ENCODE measurements around the gene CUBN.
A peak's percentile ranks its signal among the peaks of the same experiment; 100 is the strongest.

CUBN gene

DNA sequence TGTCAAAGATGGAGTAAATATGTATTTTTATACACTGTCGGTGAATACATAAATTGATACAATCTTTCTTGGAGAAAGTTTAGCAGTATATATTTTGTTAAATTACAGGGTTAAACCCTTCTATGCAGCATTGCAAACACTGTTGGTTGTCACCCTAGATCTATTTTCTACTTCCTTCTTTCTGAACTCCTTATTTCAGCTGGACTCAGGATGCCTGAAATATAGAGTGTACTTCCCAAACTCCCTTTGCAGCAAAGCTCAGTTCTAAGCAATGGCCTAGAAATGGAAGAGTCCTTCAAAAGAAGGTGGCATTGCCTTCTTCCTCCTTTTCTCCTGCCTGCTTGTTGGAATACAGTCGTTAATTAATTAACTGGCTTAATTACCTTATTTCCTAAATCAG, 20.6 kb downstream of the CUBN start:
- no peak for DNase-seq (ENCODE audit: low read depth)

DNA sequence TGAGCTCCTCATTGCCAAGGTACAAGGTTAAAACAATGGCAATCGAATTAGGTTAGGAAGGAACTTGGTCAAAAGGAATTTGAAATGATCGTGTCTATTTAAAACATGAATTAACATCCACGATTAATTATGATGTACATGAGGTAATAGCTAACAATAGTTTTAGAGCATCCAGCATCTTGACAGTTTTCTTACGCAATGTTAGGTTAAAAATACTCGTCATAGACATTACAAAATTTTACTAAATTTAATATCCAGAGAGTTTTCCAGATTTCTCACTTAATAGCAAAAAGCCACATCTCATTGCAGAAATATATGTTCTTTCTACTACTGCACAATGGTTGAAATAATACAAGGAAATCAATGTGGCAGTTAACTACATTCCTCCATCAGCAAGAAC, 22.6 kb downstream of the CUBN start:
- no peak for DNase-seq (ENCODE audit: low read depth)

DNA sequence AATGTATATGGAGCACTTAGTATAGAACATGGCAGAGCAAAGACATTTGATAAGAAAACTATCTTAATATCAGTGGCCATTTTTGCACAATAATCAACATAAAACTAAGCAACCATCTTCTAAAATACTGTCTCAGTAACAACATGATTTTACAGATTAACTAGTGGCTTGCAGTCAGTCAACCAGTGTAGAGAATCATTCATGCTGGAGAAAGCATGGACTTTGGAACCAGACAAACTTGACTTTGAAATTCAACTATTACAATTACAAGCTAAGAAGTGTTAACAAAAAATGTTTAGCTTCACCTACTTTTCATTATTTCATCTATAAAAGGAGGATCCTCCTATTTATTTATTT, 27.7 kb downstream of the CUBN start:
- DNase-seq (ENCODE audit: low read depth): no peak

DNA sequence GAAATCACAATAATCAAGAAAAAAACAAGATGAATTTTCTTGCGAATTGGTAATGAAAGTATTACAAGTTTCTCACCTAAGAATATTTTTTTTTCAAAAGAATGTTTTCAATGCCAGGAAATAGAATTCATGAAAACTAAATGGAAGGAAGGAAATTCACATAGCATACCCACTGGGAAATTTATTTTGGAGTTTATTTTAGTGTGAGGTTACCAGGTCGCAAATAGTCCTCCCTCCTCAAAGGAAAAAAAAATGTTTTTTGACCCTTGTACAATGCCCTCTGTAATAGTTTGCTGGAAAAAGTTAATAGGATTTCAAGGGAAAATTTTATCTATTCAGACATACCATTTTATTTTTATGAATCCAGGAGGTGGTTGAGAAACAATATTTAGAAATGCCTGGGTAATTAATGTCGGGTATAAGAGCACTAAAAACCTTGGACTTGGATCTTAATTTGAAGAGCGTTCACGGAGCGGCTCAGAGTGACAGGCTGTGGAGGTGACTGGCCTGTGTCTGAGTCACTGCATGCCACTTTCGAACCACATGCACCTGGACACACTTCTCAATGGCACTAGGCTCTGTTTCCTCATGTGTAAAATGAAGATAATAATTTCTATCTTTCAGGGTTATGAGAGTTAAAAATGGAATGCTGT, 28.2 kb downstream of the CUBN start:
- no peak for DNase-seq (ENCODE audit: low read depth)

DNA sequence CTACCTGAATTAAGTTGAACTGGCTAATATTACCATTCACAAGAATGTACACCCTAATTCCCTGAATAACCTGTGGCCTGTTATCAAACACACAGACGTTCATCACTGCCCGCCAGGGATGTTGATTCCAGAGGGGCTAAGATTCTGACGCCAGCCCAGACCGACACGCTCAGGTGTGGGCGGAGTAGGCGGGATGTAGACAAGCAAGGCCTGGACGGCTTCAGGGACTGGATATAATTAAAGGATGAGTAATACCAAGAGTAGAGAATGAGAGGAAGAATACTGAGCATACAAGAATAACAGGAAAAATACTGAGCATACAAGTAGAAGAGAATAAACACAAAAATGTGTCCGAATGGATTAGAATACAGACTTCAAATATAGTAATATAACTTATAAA, 29.0 kb downstream of the CUBN start:
- DNase-seq (ENCODE audit: low read depth): no peak

DNA sequence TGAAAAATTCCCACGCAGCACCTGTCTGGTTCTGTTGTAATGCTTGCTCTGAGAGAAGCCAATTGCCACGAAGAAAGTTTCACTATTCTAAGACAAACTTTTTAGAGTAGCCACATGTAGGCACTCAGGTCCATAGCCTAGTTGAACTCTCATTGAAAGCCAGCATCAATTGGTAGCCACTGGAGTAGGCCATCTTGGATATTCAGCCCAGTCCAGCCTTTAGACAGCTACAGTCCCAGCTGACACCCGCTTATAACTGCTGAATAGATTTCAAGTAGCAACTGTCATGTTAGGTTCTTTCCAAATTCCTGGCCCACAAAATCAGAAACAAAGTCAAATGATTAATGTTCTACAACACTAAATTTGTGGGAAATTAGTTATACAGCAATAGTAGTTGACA, 31.6 kb downstream of the CUBN start:
- no peak for DNase-seq (ENCODE audit: low read depth)

DNA sequence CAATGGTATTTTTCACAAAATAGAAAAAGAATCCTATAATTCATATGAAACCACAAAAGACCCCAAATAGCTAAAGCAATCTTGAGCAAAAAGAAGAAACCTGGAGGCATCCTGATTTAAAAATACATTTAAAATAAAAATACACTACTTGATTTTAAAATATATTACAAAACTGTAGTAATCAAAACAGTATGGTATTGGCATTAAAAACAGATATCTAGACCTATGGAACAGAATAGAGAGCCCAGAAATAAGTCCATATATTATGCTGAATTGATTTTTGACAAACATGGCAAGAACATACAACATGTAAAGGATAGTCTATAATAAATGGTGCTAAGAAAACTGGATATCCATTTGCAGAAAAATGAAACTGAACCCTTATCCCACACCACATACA, 34.8 kb downstream of the CUBN start:
- DNase-seq (ENCODE audit: low read depth): no peak

DNA sequence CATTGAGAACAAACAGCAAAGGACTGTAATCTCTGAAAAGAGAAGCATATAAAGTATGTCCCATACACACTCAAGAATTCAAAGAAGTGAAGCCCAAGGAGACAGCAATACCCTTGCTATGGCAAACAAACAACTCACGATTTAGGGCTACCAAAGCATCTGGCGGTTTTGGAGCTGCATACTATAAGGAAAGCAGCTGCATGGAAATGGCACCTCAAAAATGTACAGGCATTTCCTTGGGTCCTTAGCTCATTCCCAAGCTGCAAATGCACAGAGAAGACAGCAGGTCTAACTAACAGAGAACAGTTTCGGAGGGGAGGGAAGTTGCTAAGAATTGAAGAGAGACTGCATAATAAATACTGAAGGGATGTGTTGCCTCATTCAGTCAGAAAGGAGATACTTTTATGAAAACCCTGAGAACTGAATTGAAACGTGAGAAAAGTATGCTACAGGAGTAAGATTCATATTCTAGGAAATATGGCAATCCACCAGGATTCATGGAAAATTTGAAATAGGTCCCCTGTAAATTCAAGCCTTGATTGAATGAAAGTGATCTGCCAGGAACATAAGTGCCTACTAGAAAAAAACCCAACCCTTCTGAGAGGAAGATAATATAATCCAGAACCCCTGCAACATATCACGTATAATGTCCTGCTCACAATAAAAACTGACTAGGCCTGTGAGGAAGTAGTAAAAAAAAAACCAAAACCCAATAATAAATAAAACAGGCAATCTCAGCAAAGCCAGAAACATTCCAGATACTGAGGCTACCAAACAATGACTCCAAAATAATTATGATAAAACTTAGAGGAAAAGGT, 36.4 kb downstream of the CUBN start:
- DNase-seq (ENCODE audit: low read depth): no peak

DNA sequence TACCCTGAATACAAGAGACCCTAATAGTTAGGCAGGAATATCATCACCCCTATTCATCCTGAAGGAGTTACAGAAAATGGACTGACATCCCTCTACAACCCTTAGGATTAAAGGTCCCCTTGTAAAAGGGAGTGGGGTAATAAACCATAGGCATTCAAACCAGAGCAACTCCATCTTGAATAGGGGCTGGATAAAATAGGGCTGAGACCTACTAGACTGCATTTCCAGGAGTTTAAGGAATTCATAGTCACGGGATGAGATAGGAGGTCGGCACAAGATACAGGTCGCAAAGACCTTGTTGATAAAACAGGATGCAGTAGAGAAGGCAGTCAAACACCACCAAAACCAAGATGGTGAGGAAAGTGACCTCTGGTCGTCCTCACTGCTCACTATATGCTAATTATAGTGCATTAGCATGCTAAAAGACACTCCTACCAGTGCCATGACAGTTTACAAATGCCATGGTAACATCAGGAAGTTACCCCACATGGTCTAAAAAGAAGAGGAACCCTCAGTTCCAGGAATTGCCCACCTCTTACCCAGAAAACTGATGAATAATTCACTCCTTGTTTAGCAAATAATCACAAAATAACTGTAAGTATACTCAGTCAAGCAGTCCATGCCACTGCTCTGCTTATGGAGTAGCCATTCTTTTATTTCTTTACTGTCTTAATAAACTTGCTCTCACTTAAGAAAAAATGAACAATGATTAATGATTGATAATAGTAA, 37.2 kb downstream of the CUBN start:
- no peak for DNase-seq (ENCODE audit: low read depth)

DNA sequence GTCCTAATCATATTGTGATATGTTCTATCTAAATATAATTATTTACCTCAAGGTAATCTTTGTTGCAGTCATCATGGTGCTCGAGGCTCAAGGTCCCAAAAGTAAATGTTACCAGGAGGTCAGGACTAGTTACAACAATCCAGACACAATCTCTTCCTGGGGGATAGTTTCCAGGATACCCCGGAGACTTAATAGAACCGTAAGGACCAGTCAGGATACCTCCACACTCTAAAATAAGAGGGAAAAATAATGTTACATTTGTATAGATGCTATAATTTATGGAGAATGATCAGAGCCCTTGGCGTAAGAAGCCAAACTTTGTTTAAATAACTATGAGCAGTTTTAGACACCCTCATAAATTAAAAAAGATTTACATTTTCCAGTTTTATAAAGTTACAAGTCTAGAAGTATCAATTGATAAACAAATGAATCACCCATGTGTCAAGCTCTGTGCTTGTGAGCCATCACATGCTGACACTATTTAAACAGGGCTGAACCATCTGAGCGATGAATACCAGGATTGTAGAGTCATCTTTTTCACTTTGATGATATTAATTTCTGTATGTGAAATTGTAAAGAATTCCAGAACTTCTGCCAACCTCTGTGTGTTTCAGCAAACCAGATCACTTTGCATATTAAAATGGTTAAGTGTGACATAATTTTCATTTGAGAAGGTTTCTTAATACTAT, 41.3 kb downstream of the CUBN start:
- no peak for DNase-seq (ENCODE audit: low read depth)

DNA sequence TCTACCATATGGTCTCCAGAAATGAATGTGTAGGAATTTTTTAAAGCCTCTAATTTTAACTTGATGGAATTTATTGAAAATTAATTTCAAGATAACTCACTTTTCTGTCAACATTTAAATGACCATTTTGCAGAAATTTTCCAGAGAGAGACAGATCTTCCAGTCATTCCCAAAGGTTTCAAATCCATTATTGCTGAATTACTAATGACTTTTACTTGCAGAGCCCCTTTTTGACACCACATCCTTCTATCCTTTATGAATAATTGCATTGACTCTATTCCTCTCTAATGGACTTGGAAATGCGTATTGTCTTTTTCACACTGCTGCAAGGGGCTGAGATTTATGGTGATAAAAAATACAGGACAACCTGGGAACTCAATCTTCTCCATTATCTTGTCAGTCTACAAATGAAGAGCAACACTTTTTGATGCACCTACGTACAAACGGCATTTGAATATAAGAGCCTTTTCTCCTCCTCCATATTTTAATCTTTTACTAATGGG, 42.7 kb downstream of the CUBN start:
- no peak for DNase-seq (ENCODE audit: low read depth)

DNA sequence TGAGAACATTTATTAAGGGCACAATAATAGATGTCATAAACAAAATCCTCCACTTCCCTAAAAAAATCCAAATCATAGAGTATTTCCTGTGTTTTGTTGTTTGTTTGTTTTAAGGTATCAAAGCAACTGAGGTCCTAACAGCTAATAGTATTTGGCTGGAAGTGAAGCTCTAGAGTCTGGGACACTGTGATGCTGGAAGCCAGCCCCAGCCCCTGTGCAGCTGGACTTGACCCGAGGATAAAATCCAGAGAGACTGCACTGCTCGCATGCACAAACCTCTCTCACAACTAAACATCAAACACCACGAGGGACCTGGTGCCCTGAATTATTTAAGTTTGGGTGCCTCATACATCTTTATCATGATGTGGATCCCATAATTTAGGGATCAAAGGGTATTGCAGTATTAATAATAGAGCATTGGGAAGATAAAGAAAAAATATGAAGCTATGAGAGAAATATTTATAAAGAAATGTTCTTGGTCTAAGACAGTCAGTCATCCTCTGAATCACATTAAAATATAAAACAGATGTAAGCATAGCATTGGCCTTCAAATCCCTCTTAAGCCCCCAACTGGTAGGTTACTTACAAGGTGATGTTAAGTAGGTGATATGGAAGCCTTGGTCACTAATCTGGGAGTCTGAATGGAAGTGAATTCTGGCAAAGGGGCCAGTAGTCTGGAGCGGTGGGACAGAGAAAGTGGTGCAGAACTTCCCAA, 44.4 kb downstream of the CUBN start:
- DNase-seq (ENCODE audit: low read depth): no peak

DNA sequence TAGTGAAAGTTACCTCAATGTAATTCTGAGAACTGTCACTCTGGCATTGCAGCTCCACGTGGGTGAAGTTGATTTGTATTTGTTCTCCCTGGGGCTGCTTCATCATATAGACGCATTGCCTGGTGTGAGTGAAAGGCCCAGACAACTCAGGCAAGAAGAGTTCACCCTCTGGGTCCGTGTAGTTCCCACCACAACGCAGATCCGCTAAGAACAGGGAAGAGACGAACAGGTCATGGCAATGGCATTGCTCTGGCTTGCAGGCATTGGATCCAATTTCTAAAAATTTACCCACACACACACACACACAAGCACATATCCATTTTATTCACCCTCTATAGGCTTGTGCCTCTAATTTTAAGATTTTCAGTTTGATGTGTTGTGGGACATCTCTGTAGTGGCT, 45.4 kb downstream of the CUBN start:
- DNase-seq (ENCODE audit: low read depth): no peak

DNA sequence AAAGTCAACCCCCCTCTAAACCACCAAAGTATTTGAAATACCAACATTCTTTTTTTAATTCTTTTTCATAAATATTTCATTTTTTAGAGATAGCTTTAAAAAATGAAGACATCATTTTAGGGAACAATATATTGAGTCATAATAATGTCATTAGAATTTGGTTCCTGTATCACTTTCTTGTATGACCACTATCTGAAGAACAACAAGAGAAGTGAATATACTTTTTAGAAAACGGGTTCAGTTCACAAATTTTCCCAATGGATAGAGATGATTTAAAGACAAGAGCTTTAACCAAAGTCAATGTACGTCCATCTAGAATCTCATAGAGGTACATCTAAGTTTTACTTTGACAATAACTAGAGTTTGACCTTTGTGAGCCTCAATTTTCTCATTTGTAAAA, 48.2 kb downstream of the CUBN start:
- no peak for DNase-seq (ENCODE audit: low read depth)

DNA sequence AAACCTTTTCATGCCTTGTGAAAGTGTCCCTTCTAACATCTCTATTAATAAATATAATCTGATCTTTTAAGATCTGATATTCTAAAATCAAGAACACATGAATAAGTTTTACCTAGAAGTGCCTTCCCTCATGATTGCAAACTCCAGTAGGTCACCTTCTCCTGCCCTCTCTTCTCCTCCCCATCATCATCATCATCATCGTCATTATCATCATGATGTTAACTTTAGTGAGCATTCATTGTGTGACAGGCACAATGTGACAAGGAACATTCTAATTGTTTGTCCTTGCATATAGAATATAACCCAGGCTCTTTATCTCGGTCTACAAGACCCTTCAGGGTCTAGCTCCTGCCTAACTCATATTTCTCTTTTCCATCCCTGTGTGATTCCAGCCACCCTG, 51.7 kb downstream of the CUBN start:
- DNase-seq (ENCODE audit: low read depth): no peak

DNA sequence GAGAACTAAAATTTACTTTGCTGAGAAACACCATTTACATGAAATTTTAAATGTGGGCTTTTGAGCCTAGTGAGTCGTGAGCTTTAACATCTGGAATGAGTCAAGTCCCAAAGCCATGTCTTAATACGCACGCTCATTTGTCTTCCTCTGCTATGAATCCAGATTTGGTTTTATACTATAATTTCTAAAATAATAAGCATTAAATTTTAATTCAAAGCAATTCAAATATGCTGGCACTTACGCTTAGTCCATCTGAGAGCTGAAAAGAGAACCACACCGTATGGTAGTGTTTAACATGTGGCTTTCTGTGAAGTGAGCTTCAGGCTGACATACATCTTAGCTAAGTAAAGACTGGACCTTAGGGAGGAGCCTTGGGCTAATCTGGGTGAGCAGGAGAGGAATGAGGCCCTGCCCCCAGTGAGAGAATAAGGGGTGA, 52.2 kb downstream of the CUBN start:
- DNase-seq (ENCODE audit: low read depth): no peak

DNA sequence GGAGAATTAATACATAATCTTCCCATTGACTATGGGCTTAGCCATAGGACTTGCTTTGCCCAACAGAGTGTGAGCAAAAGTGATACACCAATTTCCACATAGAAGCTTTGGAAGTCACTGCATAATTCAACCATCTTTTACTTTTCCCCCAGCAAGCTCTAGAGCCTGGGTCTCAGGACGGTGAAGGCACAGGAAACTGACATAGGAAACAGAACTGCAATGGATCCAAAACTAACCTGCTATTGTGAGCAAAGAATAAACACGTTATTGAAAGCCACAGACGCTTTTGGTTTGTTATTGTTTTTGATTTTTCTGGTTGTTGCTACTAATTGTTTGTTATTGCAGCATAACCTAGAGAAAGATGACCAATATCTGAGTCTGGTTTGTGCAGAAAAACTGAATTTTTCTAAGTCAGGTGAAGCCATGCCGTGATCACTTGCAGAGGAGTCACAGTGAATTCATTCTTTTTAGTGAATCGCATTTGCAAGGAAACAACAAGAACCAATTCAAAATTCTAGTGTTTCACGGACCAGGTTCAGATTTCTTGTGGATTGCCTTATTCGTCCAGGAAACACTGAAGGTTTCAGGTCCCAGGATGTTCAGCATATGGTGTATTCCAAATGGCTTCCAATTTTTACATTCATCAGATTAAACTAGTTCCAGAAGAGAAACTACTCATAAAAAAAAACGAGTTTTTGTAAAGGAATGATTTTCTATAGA, 52.8 kb downstream of the CUBN start:
- no peak for DNase-seq (ENCODE audit: low read depth)

DNA sequence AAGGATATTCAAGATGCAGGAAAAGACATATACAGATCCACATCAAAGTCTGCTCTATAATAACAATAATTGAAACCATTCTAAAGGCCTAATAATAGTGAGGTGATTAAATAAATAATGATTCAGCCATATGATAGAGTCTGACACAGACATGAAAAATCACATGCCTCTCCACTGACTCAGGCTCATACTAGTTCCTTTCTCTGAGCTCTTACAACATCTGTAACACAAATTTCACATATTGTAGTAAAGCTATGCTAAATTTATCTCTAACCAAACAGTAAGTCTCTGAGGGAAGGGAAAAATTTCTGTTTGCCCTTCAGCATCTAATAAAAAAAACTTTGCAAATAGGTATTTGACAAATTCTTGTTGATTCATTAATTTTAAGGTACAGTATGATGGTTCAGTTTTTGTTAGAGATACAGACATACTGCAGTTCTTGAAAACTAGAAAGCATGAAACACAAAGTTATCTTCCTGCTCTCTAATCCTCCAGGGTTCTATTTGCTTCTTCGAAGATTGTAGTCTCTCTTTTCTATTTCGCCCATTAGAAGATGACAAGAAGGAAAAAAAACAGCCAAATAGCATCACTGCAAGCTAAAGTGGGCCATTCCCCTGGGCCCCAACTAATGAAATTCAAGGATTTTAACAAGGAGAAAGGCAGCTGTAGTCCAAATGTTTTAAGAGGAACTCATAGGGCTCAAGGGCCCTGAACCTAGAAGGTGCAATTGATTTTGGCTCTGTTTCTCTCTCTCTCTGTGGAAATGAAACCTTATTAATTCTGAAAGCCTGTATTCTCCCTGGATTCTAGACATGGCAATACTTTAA, 53.9 kb downstream of the CUBN start:
- DNase-seq (ENCODE audit: low read depth): peak; percentile 89

DNA sequence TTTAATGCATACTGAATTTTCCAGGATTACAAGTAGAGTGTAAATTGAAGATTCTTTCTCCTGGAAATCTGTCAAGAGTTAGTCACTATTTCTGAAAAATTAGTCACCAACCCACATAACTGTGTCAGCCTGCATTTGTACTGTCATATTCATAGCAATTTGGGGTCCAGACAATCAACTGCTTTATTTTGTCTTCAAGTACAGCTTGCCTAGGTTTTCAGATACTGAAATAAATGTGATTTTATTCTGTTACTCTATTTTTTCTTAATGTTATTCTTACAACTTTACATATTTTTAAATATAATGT, 55.1 kb downstream of the CUBN start:
- no peak for DNase-seq (ENCODE audit: low read depth)
